GM23338 (cell line): ENCODE results near the gene IMMP2L. TPM values are rescaled to one million over a fixed set of nuclear protein-coding genes. Genes with fewer than 3 reads are reported as not detected.

Experiments used
- ATAC-seq: fragments of 200-7000 bp; cut with Tn5 transposase; 3 replicates; pipeline ENCODE4 v1.9.1; 2020
- DNase-seq: peaks from one replicate; pipeline ENCODE4 v3.0.0-alpha.2; 2015; ENCODE audit warnings: low spot score
- H2AFZ ChIP-seq: fragments of 200-600 bp; sonication (generic); 2 replicates; pipeline ENCODE4 v1.8.0; 2016; ENCODE audit warnings: antibody characterized with exemption, mild to moderate bottlenecking, moderate library complexity
- H3F3A ChIP-seq: fragments of 200-600 bp; sonication (generic); replicated peaks from 2 replicates; pipeline ENCODE4 v1.8.0; 2017; ENCODE audit warnings: antibody characterized with exemption, mixed run types, low read depth
- H3K27ac ChIP-seq: fragments of 200-600 bp; sonication (generic); 2 replicates; pipeline ENCODE4 v1.6.1; 2016; ENCODE audit warnings: low read depth
- H3K27me3 ChIP-seq: fragments of 200-600 bp; sonication (generic); 2 replicates; pipeline ENCODE4 v1.8.0; 2016; ENCODE audit warnings: mild to moderate bottlenecking, mixed run types, moderate library complexity; ENCODE audit not compliant: insufficient read depth
- H3K36me3 ChIP-seq: fragments of 200-600 bp; sonication (generic); 2 replicates; pipeline ENCODE4 v1.8.0; 2016; ENCODE audit warnings: mild to moderate bottlenecking; ENCODE audit not compliant: insufficient read depth
- H3K4me1 ChIP-seq: fragments of 200-600 bp; sonication (generic); 2 replicates; pipeline ENCODE4 v1.8.0; 2016; ENCODE audit warnings: mild to moderate bottlenecking, moderate library complexity; ENCODE audit not compliant: insufficient read depth
- H3K4me2 ChIP-seq: fragments of 200-600 bp; sonication (generic); 2 replicates; pipeline ENCODE4 v1.7.1; 2017; ENCODE audit warnings: mixed run types
- H3K4me3 ChIP-seq: fragments of 200-600 bp; sonication (generic); 2 replicates; pipeline ENCODE4 v1.6.1; 2016; ENCODE audit warnings: mixed run types
- H3K79me2 ChIP-seq: fragments of 200-600 bp; sonication (generic); replicated peaks from 2 replicates; pipeline ENCODE4 v1.8.0; 2017; ENCODE audit warnings: mild to moderate bottlenecking; ENCODE audit not compliant: insufficient read depth
- H3K9me2 ChIP-seq: fragments of 200-600 bp; sonication (generic); 2 replicates; pipeline ENCODE4 v1.8.0; 2017; ENCODE audit not compliant: insufficient read depth
- H4K20me1 ChIP-seq: fragments of 200-600 bp; sonication (generic); replicated peaks from 2 replicates; pipeline ENCODE4 v1.8.0; 2017; ENCODE audit warnings: mild to moderate bottlenecking; ENCODE audit not compliant: insufficient read depth
- H3K27ac Mint-ChIP-seq: 2 replicates; pipeline ENCODE4 v1.8.0; 2020; ENCODE audit warnings: inconsistent platforms, mild to moderate bottlenecking, moderate library complexity, mixed read lengths
- H3K27me3 Mint-ChIP-seq: 3 replicates; pipeline ENCODE4 v1.8.0; 2022; ENCODE audit warnings: low read depth, mild to moderate bottlenecking, moderate library complexity, mixed read lengths, inconsistent platforms; ENCODE audit not compliant: insufficient read depth, poor library complexity
- H3K36me3 Mint-ChIP-seq: 3 replicates; pipeline ENCODE4 v1.8.0; 2021; ENCODE audit warnings: low read depth, mild to moderate bottlenecking, inconsistent platforms, moderate library complexity, mixed read lengths
- H3K4me1 Mint-ChIP-seq: 3 replicates; pipeline ENCODE4 v1.8.0; 2020; ENCODE audit warnings: mild to moderate bottlenecking, inconsistent platforms, mixed read lengths
- H3K4me3 Mint-ChIP-seq: 3 replicates; pipeline ENCODE4 v1.8.0; 2021; ENCODE audit warnings: moderate library complexity, mild to moderate bottlenecking, inconsistent platforms, mixed read lengths
- H3K9me3 Mint-ChIP-seq: 3 replicates; pipeline ENCODE4 v1.8.0; 2020; ENCODE audit warnings: moderate library complexity, mild to moderate bottlenecking, inconsistent platforms, mixed read lengths
- JUNB ChIP-seq: IDR thresholded peaks from one replicate; pipeline ENCODE4 v1.6.1; 2016; ENCODE audit warnings: antibody characterized with exemption; ENCODE audit not compliant: unreplicated experiment
- POLR2AphosphoS5 ChIP-seq: IDR thresholded peaks from 2 replicates; pipeline ENCODE4 v1.6.1; 2016; ENCODE audit warnings: antibody characterized with exemption, low read depth
- polyA plus RNA-seq: library from polyadenylated mRNA; unstranded; fragments of >200 nt; fragmentation: Nextera tagmentation; extraction: Ambion mirVana; gene quantifications from 2 replicates; pipeline ENCODE4 v1.2.1, GENCODE V29; 2016
- total RNA-seq: library from RNA; depleted of rRNA; stranded (reverse); fragments of >200 nt; shearing (Covaris generic); gene quantifications from 2 replicates; pipeline ENCODE4 v1.2.3, GENCODE V29; 2014
- TF ChIP-seq, protein P1 (sequence below): IDR thresholded peaks from 2 replicates; pipeline ENCODE4 v1.6.1; 2016; ENCODE audit warnings: antibody characterized with exemption
- TF ChIP-seq, protein P2 (sequence below): fragments of 250-450 bp; sonication (Bioruptor Pico); IDR thresholded peaks from 2 replicates; pipeline ENCODE4 v1.5.0; 2020; ENCODE audit warnings: mild to moderate bottlenecking, moderate library complexity

IMMP2L gene
- total and polyA plus RNA-seq, 2 experiments from 2014 or later: 7.3 to 14.0 TPM

DNA sequence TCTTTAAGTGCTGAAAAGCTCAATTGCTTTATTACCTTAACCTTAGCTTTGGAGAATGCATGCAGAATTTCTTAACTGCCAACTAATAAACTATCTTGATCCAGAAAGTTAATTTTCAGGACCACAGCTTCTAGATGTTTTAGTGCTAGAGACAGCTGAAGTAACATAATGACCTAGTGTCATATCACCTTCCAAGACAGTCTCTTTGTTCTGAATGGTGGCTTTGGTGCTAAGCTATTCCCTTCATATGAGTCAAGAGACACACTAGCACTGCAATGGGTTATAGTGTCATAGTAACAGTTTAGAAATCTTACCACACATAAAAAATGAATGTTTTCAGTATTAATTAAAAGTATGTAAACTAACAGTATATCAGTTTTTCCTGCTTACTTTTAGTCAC lies 586.8 kb downstream of the IMMP2L start:
- H3K4me3 Mint-ChIP-seq: no peak overlapping the region

DNA sequence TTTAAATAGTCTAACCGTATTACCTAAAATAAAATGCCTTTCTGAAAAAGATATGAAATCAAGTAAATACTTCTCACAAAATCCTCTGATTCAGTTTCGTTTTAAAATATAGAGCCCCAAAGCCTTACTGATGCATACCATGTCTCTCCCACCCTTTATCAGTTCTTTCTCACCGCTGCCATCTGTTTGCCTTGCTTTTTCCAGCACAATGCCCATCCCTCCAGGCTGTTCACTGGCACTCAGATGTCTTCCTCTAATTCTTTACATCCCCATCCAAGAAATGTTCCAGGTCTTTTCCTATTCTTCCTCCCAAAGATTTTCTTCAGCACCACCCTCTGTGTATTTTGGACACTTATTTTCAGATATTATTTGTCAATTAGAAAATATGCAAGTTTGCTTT lies 587.9 kb downstream of the IMMP2L start:
- no peaks in the 10 kb centered on the region for H3F3A ChIP-seq
- H3K36me3 Mint-ChIP-seq: no peaks in the 10 kb centered on the region

More for the DNA sequence above, 586.8 kb downstream of the IMMP2L start:
- ATAC-seq: no peak
- Histone ChIP-seq H3K4me3 (no peak overlapping the region), H3K27ac (no peak overlapping the region), H3F3A (no peaks in the 10 kb centered on the region), H3K9me2 (0 out of 2 replicates have a peak, but pooled peaks cover 2% of the 10 kb centered on the region), H2AFZ (no peak overlapping the region), H3K79me2 (no peaks in the 10 kb centered on the region), H4K20me1 (no peaks in the 10 kb centered on the region), H3K36me3 (no peaks in the 10 kb centered on the region), H3K27me3 (no peaks in the 10 kb centered on the region), H3K4me2 (no peak overlapping the region), H3K4me1 (no peaks in the 10 kb centered on the region)
- Mint-ChIP-seq H3K36me3 (no peaks in the 10 kb centered on the region), H3K27me3 (no peaks in the 10 kb centered on the region), H3K9me3 (no peaks in the 10 kb centered on the region), H3K4me1 (peaks cover 7% of the 10 kb centered on the region; the same call in 2 of the 3 replicates), H3K27ac (no peak overlapping the region)
- no peak for TF ChIP-seq JUNB
- DNase-seq: no peak

More for the DNA sequence above, 587.9 kb downstream of the IMMP2L start:
- H3K4me1 Mint-ChIP-seq: peaks cover 7% of the 10 kb centered on the region; the same call in 2 of the 3 replicates
- H3K79me2 ChIP-seq: no peaks in the 10 kb centered on the region
- H3K9me3 Mint-ChIP-seq: no peaks in the 10 kb centered on the region
- no peak overlapping the region for H3K27ac Mint-ChIP-seq
- no peak overlapping the region for H3K4me2 ChIP-seq
- 0 out of 2 replicates have a peak, but pooled peaks cover 2% of the 10 kb centered on the region for H3K9me2 ChIP-seq
- H3K36me3 ChIP-seq: no peaks in the 10 kb centered on the region
- DNase-seq (no peak), ATAC-seq (no peak)
- TF ChIP-seq, protein P1, sequence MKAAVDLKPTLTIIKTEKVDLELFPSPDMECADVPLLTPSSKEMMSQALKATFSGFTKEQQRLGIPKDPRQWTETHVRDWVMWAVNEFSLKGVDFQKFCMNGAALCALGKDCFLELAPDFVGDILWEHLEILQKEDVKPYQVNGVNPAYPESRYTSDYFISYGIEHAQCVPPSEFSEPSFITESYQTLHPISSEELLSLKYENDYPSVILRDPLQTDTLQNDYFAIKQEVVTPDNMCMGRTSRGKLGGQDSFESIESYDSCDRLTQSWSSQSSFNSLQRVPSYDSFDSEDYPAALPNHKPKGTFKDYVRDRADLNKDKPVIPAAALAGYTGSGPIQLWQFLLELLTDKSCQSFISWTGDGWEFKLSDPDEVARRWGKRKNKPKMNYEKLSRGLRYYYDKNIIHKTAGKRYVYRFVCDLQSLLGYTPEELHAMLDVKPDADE: no peak
- TF ChIP-seq, protein P2, sequence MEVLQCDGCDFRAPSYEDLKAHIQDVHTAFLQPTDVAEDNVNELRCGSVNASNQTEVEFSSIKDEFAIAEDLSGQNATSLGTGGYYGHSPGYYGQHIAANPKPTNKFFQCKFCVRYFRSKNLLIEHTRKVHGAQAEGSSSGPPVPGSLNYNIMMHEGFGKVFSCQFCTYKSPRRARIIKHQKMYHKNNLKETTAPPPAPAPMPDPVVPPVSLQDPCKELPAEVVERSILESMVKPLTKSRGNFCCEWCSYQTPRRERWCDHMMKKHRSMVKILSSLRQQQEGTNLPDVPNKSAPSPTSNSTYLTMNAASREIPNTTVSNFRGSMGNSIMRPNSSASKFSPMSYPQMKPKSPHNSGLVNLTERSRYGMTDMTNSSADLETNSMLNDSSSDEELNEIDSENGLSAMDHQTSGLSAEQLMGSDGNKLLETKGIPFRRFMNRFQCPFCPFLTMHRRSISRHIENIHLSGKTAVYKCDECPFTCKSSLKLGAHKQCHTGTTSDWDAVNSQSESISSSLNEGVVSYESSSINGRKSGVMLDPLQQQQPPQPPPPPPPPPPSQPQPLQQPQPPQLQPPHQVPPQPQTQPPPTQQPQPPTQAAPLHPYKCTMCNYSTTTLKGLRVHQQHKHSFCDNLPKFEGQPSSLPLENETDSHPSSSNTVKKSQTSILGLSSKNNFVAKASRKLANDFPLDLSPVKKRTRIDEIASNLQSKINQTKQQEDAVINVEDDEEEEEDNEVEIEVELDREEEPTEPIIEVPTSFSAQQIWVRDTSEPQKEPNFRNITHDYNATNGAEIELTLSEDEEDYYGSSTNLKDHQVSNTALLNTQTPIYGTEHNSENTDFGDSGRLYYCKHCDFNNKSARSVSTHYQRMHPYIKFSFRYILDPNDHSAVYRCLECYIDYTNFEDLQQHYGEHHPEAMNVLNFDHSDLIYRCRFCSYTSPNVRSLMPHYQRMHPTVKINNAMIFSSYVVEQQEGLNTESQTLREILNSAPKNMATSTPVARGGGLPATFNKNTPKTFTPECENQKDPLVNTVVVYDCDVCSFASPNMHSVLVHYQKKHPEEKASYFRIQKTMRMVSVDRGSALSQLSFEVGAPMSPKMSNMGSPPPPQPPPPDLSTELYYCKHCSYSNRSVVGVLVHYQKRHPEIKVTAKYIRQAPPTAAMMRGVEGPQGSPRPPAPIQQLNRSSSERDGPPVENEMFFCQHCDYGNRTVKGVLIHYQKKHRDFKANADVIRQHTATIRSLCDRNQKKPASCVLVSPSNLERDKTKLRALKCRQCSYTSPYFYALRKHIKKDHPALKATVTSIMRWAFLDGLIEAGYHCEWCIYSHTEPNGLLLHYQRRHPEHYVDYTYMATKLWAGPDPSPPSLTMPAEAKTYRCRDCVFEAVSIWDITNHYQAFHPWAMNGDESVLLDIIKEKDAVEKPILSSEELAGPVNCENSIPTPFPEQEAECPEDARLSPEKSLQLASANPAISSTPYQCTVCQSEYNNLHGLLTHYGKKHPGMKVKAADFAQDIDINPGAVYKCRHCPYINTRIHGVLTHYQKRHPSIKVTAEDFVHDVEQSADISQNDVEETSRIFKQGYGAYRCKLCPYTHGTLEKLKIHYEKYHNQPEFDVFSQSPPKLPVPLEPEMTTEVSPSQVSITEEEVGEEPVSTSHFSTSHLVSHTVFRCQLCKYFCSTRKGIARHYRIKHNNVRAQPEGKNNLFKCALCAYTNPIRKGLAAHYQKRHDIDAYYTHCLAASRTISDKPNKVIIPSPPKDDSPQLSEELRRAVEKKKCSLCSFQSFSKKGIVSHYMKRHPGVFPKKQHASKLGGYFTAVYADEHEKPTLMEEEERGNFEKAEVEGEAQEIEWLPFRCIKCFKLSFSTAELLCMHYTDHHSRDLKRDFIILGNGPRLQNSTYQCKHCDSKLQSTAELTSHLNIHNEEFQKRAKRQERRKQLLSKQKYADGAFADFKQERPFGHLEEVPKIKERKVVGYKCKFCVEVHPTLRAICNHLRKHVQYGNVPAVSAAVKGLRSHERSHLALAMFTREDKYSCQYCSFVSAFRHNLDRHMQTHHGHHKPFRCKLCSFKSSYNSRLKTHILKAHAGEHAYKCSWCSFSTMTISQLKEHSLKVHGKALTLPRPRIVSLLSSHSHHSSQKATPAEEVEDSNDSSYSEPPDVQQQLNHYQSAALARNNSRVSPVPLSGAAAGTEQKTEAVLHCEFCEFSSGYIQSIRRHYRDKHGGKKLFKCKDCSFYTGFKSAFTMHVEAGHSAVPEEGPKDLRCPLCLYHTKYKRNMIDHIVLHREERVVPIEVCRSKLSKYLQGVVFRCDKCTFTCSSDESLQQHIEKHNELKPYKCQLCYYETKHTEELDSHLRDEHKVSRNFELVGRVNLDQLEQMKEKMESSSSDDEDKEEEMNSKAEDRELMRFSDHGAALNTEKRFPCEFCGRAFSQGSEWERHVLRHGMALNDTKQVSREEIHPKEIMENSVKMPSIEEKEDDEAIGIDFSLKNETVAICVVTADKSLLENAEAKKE (CRISPR knock-in tag): no peak
- TF ChIP-seq POLR2AphosphoS5: no peak
- H4K20me1 ChIP-seq: no peaks in the 10 kb centered on the region
- no peak overlapping the region for H3K4me3 ChIP-seq
- H3K27me3 Mint-ChIP-seq: no peaks in the 10 kb centered on the region
- H3K4me3 Mint-ChIP-seq: no peak overlapping the region
- H3K27ac ChIP-seq: no peak overlapping the region
- H3K27me3 ChIP-seq: no peaks in the 10 kb centered on the region
- no peaks in the 10 kb centered on the region for H3K4me1 ChIP-seq
- H2AFZ ChIP-seq: no peak overlapping the region
